Activated T-cell treated with anti-CD3 and anti-CD28 coated beads for 1 hour (primary cell): ENCODE results near the gene ADARB2.
"Not testable (repeated sequence)": the region's sequence is repeated elsewhere in the genome, so short reads cannot be mapped to it uniquely, and the experiment has no call there.

ENCODE experiments used
- DNase-seq: peaks from one replicate; pipeline ENCODE4 v3.0.0-alpha.2; 2020; ENCODE audit warnings: low read depth

Gene ADARB2

DNA sequence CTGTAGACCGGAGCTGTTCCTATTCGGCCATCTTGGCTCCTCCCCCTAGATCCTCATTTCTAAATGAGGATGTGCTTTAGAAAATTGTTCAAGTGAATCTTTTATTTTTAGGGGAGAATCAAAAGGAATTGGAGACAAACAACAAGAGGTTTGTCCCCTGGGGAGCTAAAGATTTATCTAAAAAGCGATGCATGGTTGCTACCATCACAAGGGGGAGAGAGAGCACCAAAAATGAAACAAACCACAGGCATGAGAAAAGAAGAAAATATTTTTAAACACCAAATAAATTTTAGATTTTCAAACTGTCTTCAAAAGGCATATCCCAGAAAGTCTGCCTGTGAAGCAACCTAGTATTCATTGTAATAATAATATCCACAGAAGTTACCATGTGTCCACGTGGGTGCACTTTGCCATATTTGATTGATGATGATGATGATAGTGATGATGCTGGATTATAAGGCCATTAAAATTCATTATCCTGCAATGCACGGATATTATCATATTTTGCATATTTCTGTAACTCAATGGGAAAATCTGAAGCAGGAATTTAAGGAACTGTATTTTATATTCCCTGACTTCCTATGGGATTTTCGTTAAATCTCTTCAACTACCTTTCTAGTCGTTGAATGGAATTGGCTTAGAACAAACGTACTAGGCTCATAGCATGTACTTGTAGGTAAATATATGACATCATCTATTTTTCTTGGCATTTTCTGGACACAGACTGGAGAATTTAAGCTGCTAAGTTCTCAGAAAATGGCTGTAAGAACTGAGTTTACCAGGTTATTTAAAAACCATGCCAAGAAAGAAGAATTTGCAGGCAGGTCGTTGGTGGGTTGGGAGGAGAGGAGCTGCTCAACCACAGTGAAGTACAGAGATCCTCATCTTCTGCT, 509.6 kb downstream of the ADARB2 start:
- no peak for DNase-seq

DNA sequence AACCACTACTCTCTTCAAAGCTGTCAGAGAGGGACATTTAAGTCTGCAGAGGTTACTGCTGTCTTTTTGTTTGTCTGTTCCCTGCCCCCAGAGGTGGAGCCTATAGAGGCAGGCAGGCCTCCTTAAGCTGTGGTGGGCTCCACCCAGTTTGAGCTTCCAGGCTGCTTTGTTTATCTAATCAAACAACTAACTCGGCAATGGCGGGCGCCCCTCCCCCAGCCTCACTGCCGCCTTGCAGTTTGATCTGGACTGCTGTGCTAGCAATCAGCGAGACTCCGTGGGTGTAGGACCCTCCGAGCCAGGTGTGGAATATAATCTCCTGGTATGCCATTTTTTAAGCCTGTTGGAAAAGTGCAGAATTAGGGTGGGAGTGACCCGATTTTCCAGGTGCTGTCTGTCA, 510.4 kb downstream of the ADARB2 start:
- DNase-seq: not testable (repeated sequence)

DNA sequence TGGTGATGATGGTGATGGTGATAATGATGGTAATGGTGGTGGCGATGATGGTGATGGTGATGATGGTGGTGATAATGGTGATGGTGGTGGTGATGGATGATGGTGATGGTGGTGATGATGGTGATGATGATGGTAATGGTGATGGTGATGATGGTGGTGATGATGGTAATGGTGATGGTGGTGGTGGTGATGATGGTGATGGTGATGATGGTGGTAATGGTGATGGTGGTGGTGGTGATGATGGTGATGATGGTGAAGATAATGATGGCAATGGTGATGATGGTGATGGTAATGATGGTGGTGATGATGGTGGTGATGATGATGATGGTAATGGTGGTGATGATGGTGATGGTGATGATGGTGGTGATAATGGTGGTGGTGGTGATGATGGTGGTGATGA, 517.5 kb downstream of the ADARB2 start:
- DNase-seq: not testable (repeated sequence)

DNA sequence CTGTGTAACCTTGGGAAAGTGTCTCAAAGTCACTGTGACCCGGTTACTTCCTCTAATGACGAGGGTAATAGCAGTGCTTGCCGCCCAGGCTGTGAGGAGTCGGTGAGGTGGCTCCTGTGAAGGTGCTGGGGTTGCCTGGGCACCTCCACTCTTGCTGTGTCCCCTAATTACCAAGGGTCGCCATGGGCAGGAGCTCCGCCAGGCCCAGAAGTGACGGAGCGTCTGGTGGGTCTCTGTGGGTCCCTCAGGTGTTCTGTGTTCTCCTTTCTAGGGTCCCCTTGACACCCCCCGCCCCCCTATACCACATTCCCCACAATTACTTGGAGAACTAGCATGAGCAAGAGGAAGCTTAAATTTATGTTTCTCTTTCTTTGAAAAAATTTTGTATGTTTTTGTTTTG, 519.7 kb downstream of the ADARB2 start:
- DNase-seq: no peak

DNA sequence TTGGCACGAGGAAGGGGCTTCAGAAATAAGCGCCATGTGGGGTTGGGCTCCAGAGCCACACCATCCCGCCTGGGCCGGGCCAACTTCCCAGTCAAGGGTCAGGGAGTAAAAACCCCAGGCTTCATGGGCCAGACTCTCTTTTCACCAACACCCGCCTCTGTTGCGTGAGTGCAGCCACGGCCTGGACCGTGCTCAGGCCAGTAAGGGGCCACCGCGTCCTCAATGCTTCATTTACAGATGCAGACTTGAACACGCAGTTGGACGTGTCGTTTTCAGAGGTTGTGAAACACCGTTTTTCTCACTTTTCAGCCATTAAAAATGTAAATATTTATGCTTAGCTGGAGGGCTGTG, 520.1 kb downstream of the ADARB2 start:
- no peak for DNase-seq

DNA sequence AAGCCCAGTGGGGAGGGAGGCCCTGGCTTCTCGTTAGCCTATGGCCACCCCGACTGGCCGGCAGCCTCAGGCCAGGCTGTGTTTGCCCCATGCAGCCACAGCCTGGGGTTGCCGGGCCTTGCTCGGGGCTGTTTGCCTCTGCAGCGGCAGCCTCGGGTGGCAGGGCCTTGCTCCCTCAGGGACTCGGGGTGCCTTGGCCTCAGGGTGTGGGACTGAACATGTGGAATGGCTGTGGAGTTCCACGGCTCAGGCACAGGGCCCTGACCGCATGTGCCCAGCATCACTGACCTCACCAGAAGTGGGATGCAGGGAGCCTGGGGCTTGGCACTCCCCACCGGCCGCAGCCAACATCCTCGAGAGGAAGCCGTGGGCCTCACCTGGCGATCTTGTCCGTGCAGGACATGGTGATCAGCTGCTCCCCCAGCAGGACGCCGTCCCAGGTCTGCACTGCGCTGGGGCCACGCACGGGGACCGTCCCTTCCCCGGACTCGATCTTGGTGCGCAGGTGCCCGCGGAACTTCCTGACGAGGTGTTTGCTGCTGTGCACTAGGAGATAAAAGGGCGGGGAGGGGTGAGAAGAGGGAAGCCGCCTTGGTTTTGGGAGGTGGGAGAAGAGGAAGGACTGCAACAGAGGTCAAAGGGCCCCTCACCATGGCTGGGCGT, 520.6 kb downstream of the ADARB2 start:
- DNase-seq: no peak

DNA sequence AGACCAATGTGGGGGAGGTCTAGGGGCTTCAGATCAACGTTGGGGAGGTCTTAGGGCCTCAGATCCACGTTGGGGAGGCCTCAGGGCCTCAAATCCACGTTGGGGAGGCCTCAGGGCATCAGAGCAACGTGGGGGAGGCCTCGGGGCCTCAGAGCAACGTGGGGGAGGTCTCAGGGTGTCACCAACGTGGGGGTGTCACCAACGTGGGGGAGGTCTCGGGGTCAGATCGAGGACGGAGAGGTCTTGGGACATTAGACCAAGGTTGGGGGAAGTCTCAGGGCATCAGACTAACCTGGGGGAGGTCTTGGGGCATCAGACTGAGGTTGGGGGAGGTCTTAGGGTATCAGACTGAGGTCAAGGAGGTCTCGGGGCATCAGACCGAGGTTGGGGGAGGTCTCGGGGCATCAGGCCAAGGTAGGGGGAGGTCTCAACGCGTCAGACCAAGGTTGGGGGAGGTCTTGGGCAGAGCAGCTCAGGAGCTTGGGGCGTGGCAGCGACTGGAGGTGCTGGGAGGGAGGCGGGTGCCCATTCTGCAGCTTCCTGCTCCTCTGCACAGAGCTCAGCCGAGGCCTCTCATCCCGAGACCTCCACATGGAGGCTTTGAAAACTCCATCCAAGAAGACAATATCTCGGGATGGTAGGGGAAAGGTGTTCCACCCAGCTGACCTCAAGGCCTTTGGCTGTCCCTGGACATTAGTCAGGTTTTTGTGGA, 521.3 kb downstream of the ADARB2 start:
- no peak for DNase-seq

DNA sequence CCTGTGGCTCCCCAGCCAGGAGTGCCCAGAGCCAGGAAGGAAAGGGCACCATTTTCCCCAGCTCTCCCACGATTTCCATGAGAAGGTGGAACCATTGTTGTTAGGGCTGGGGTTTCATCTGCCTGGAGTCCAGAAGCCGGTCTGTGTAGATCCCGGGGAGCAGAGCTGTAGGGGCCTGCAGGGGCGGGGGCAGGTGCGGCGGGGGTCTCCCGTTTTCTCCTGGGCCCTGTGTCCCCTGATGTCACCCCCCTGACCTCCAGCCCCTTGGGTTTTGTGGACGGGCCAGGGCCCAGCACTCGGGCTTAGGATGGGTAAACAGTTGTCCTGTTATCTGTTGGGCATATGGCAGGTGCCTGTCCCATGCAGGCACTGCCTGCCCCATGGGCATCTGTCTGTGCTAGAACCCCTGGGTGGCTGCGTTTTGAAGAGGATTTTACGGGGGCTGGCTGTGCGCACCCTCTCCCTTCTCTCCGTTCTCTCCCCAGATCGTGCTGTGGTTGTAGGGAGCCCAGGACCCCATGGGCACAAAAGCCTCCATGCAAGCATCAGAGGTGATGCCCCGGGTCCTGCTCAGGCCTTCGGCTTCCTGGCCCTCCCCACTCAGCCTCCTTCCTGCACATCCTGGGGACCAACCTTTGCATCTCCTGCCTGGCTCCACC, 522.3 kb downstream of the ADARB2 start:
- DNase-seq: no peak

DNA sequence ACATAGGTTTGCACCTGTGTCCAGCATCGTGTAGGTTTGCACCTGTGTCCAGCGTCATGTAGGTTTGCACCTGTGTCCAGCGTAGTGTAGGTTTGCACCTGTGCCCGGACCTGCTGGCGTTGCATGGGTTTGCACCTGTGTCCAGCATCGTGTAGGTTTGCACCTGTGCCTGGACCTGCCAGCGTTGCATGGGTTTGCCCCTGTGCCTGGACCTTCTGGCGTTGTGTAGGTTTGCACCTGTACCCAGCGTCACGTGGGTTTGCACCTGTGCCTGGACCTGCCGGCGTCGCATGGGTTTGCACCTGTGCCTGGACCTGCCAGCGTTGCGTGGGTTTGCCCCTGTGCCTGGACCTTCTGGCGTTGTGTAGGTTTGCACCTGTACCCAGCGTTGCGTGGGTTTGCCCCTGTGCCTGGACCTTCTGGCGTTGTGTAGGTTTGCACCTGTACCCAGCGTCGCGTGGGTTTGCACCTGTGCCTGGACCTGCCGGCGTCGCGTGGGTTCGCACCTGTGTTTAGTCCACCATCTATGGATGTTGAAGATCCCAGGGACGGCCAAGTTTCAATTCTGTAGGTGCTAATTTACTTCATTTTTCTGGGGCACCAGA, 523.2 kb downstream of the ADARB2 start:
- no peak for DNase-seq

DNA sequence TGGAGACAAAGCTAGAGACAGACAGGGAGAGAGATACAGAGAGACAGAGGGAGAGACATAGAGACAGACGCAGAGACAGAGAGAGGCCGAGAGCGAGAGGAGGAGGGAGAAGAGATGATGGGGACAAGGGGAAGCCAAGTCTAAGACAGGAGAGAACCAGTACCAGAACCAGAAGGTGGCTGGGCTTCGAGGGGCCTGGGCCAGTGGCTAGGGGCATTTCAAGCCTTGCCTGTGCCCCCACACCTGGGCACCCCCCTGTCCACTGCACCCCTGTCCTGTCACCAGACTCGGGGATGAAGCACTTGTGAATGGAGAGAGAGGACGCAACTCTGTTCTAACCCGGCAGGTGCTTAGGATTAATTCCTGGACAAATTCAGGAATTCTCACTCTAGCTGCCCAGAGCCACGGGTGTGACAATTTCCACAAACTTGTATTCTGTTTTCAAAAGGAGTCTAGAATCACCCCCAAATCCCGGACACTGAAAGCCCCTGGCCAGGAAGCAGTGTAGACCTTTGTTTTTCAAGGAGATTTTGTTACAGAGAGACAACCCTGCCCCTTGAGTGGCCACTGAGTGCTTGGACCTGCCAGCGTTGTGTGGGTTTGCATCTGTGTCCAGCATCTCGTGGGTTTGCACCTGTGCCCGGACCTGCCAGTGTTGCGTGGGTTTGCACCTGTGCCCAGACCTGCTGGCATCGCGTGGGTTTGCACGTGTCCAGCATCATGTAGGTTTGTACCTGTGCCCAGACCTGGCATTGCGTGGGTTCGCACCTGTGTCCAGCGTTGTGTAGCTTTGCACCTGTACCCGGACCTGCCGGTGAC, 523.9 kb downstream of the ADARB2 start:
- DNase-seq: no peak

DNA sequence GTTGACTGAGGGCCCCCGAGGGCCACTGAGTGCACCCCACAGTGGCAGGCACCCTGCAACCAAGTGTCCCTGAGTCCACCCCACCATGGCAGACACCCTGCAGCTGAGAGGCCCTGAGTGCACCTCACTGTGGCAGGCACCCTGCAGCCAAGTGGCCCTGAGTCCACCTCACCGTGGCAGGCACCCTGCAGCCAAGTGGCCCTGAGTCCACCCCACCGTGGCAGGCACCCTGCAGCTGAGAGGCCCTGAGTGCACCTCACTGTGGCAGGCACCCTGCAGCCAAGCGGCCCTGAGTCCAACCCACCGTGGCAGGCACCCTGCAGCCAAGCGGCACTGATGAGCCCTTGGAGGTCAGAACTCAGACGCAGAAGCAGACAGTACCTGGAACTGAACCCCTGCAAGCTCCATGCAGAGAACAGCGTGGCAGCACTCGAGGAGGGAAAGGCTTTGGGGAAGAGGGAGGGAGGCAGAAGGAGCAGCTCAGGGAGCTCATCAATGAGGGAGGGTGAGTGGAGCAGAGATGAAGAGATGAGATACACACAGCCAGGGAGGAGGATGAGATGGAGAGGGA, 524.7 kb downstream of the ADARB2 start:
- DNase-seq: no peak

DNA sequence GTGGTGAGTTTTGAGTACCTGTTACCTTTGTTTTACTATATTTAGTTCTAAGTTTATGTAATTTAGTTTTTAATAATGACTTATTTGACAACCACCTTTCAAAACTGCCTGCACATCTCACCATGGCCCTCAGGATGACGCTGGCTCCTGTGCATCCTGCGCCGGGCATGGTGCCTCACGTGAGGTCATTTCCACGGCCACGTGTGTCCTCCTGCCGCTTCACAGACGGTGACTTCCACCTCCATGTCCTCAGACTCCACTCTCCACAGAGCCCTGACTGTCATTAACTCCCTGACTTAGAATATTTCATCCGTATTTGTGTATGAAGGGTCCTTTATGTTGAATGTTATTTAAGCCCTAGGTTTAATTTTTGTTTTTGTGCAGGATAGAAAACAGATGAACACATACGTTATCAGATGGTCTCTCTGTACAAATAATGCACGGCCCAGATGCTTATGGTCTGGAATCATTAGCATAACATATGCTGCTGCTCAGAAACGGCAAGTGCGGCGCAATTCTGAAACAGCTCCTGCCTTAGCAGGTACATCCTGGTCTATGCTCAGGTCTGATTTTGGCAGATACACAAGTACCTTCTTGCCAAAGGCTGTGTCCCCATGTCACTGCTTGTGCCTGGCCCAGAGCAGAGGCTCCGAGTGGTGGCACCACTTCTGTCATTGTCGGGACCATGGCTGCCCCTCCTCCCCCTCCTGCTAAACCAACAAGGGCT, 525.3 kb downstream of the ADARB2 start:
- DNase-seq: no peak

DNA sequence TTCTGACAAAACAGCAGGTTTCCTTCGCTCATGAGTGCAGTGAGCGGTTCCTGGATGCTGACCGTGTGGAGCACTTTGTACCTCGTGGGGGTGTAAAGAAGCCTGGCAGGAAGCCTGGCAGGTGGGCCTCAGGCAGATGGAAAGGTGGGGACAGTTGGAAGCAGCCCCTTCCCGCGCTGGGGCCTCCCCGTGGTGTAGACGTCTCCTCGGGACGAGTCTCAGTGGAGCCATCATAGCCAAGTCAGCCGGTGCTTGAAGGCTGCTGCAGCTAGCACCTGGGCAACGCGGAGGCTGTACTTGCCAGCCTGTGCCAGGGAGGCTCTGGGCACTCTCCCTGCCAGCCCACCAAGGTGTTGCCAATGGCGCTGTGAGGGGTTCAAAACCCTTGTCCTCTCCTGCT, 526.7 kb downstream of the ADARB2 start:
- no peak for DNase-seq

DNA sequence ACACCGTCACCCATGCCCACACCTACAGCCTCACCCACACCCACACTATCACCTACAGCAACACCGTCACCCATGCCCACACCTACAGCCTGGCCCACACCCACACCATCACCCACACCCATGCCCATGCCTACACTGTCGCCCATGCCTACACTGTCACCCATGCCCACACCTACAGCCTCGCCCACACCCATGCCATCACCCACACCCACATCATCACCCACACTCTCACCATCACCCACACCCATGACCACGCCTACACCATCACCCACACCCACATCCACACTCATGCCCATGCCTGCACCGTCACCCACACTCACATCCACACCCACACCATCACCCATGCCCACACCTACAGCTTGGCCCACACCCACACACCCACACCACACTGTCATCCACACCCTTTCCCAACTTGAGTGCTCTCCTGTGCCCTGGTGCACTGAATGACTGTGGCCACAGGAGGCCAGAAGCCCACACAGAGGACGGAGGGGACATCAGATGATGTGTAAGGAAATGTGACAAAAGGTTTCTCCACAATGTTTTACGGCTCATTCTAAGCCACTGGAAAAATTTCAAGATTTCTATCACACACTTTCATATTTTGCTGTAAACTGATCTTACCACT, 527.9 kb downstream of the ADARB2 start:
- DNase-seq: no peak

DNA sequence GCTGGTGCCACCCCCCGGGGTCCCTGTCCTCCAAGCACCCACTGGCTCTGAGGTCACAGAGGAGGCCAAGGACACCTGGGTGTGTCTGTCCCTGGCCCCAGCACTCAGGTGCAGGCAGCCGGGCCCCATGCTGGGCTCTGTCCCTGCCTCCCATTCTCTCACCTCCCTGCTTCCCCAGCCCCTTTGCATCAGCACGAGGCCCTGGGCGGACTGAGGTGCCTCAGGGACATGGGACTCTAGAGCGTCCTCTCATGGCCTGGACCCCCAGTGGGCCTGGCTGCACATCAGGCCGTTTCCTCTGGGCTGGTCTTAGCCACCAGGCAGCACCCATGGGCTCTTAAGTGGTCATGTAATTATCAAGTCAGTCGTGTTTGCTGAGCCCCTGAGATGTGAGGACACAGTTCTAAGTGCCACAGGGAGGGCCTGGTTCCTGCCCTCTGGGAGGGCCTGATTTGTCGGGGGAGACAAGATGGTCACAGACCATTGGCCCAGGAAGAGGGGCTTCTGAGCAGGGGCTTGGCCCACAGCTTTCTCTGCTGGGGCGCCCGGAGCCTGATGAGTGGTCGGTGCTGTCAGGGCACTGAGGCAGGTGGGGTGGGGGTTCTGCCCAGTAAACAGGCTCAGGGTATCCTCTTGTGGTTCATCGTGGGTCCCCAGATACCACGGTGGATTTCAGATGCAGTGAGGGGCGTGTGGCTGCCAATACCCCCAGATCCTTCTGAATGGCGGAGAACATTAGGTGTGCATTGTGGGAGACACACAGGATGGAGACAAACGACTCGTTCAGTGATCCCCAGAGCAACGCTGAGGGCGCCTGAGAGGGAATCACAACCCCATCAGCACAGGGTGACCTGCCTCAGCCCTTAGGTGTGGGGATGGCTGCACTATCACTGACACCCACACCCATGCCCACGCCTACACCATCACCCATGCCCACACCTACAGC, 528.7 kb downstream of the ADARB2 start:
- DNase-seq: no peak

DNA sequence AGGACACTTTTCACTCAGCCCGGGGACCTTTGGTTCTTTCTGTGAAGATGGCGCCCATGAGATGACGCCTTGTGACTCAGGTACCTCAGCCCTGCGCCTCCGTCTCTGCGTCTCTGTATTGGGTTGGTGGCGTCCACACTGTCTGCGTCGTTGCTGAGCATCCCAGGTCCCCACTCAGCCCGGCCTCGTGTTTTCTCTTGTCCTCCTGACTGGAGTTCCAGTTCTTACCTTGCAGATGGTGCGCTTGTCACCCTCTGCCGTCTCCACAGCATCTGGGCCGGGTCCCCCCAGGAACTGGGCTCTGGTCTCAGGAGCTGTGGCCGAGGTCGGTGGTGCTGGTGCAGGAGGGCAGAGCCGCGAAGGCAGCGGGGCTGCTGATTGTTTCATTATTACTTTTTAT, 530.7 kb downstream of the ADARB2 start:
- no peak for DNase-seq

DNA sequence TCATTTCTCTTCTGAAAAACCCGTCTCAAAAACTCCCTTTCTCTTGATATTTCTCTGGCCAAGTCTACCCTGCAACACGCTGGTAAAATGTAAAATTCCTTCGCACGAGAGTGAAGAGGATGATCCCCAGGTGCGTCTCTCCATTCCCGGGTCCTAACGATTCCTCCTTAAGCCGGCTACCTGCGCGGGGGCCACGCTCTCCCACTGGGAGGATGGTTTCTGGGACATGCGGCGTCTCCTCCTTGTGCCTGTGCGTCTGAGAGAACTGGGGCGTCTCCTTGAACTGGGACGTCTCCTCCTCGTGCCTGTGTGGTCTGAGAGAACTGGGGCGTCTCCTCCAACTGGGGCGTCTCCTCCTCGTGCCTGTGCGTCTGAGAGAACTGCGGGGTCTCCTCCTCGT, 531.2 kb downstream of the ADARB2 start:
- DNase-seq: no peak

DNA sequence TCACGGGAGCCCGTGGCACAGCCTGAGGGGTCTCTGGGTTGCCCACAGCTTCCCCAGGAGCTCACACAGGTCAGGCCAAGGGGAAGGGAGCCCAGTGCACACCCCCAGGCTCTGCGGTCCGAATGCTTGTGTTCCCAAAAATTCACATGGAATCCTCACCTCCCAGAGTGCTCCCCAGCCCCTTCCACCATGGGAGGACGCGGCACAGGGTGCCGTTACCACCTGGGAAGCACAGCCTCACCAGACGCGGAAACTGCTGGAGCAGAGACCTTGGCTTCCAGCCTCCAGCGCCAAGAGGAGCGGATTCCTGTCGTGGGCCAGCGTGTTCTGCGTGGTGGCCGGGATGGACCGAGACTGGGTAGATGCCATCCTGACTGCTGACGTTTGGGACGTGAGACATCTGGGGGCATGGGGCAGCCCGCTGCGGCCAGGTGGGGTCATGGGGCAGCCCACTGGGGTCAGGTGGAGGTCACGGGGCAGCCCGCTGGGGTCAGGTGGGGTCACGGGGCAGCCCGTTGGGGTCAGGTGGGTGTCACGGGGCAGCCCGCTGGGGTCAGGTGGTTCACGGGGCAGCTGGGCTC, 531.8 kb downstream of the ADARB2 start:
- no peak for DNase-seq
